GM19023 (cell line): ENCODE results near the gene NCAPD3.

Experiments
- ATAC-seq: cut with Tn5 transposase; IDR thresholded peaks from one replicate; pipeline ENCODE4 v1.9.1; 2021; ENCODE audit warnings: mild to moderate bottlenecking, moderate library complexity; ENCODE audit not compliant: unreplicated experiment

Gene NCAPD3

DNA sequence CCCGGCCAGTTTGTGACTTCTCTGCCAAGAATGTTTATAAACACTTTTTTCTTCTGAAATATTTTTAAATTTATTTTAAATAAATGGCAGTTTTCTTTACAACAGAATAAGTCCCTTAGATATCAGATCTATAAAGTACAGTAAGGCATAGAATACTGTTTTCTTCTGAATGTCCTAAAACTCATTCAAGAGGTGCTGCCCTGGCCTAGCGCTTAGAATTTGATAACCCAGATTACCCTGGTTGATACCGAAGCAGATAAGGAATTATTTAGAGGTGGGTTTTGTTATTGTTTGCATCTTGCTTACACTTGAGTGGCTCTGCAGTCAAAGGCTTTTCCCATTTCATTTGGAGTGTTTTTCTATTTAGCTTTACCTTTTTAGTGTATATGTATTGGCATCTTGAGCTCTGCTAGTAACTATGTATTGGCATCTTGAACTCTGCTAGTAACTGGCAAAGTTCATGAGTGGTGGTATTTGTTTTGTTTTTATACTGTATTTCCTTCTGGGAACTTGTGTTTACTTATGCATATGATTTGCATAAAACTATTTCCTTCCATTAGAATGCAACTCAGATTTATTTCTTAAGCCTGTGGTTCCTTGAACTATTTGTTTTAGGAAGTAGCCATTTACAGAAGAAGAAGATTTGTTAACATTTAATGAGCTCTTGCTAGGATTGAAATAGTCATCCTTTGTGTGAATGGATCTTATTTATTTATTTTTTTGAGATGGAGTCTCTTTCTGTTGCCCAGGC, 30.8 kb upstream of the NCAPD3 start:
- no peak for ATAC-seq

DNA sequence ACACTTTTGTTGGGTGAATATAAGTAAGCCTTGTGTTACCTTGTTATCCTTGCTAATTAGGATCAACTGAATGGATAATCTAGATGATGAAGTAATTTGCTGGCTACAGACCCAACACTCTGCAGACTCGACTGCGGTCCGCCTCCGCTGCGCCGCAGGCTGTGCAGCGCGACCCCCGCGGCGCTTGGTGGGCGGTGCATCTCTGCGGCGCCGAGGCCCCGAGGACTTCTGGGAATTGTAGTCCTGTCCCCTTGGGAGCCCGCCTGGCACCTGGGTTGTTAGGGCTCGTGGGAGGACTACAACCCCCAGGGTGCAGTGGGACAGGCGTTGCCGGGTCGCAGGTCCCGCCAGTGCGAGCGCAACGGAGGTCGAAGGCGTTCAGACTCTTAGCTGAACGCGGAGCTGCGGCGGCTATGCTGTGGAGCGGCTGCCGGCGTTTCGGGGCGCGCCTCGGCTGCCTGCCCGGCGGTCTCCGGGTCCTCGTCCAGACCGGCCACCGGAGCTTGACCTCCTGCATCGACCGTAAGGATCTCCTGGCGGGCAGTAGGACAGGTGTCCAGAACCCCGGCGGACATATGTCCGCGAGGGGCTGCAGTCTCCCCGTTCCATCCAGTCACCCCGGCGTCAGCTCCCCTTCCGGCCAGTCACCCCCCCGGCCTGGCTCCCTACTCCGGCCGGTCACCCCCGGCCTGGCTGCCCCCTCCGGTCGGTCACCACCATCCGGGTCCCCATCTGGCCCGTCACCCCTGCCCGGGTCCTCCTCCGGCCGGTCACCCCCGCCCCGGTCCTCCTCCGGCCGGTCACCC, 29.6 kb upstream of the NCAPD3 start, which contains the start of the genes ACAD8 and THYN1:
Gene ACAD8 (plus strand): TSS at position 381 of the 806 bp plus-strand sequence. CDS start 33 bp downstream, at position 414.
Gene THYN1 (minus strand): TSS at position 165 of the 806 bp plus-strand sequence. CDS start 470 bp downstream, outside the sequence.
- ATAC-seq = peak; percentile 98

DNA sequence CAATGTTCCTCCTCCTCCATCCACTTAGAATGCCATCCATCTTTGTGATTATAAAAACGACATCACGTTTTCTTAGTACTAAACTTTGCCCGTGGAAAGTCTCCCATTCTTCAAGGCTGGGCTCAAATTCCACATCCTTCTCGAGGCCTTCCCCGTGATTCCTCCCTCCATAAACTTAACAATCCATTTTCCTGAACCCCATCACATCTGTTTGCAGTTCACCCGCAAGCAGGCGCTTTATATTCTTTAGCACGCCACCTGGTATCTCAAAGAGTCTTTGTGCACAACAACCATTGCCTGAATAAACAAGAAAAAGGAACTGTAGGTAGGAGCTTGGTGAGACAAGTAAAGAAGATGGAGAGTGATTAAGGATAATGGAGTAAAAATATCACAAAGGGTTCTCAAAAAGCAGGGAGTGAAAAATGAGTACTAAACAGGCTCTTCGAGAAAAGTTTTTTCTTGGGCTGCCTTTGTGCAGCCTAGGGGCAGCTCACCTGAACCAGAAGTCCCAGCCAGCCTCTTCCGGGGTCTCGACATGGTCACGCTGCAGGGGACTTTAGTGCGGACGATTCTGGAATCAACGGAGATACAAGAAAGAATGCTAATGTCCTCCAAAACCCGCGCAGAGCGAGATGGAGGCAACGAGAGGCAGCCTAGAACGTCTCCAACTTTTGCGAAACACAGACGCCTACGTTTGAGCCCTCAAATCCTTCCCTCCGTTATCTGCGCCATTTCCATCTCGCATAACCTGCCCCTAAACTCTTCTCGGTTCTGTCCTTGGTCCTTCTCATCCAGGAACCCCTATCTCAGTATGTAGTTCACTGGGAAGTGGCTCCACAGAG, 28.8 kb upstream of the NCAPD3 start:
- ATAC-seq = peak; percentile 32

DNA sequence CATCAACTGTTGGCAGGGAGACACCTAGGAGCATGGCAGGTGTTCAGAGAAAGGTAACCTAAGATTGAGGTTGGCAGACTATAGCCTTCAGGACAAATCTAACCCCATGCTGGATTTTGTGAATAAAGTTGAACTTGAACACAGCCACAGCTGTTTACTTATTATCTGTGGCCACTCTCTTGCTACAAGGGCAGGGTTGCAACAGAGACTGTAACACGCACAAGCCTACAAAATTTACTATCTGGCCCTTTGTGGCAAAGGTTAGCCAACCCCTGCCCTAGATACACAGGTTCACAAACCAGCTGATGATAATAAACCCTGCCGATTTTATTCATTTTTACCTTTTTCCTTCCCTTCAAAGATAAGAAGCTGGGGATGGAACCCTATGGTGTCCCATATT, 26.9 kb upstream of the NCAPD3 start:
- no peak for ATAC-seq

DNA sequence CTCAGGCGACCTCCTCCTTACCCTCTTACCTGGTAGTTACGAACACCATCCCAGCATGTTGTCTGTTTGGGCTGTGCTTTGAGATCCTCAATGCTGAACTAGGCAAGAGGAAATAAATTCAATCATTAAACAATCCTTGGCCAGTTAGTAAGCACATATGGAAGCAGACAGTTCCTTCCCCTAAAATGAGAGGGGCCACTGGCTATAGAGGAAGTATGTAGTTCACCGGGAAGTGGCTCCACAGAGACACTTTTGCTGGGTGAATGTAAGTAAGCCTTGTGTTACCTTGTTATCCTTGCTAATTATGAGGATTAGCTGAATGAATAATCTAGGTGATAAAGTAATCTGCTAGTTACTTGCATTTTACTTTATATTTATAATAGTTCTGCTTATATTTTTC, 26.5 kb upstream of the NCAPD3 start:
- no peak for ATAC-seq

DNA sequence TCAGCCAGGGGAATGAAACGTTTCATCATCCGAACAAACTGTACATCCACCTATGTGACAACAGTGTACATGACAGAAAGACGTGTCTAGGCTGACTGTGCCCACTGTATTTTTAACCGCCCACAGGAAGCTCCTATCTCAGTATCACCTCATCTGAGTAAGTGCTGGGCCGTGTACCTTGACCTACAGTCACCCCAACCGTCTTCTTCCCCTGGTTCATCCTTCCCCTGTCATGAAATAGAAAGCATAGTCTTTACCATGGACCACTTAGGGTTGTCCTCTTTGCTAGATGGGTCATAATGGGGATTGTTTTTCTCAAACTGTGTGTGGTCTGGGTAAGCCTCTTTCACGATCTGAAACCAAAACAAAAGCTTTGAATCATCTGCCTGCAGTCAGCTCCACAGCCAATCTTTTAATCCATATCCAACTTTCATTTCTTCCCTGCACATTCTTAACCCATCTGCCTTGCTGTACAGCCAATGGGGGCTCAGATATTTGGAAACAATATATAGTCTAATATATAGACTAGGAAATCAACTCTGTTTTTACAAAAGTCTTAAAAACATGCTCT, 25.2 kb upstream of the NCAPD3 start:
- no peak for ATAC-seq

DNA sequence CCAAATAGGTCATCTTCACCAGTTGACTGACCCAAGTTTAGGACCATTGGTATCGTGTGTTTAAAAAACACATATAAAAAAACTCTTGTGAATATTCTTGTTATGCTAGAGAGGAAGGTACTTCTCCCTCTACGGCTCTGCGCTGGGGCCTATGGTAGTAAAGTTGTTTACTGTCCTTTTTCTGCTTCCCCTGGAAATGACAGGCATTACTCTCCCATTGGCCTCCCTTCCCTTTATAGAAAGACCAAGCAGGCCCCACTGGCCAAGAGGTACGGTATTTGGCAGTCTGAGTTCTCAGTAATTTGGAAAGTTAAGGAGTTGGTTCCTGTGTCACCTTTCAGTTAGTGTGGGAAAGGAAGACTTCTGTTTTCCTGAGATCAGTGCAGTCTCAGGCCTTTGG, 22.9 kb upstream of the NCAPD3 start:
- ATAC-seq = no peak

DNA sequence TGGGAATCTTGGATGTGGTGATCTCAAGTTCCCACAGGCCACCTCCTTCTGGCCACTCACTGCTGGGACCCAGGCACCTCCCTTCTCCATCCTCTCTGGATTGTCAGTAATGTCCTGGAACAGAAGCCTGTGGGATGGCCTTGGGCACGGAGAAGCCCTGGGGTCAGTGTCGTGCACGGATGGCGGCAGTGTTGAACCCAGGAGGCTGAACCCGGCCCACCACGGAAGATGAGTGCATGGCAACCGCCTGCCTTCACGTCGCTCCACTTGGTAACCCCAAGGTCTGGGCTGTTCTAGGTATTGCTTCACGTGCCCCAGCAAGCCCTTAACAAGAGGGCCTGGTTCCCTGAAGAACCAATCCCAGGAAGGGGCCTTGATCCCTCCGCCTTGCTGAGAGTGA, 22.3 kb upstream of the NCAPD3 start:
- ATAC-seq = no peak

DNA sequence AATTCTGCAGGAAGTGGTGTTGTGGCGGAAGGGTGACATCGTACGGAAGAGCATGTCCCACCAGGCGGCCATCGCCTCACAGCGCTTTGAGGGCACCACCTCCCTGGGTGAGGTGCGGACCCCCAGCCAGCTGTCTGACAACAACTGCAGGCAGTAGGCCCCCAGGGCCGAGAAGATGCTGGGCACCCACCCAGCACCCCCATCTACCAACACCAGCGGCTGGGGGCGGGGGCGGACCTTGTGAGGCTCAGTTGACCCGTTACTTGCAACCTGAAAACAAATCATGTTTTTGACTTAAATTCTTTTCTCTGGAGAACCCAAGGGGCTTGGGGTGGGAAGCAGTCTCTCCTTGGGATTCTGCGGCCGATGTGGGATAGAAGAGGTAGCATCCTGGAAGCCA, 21.7 kb upstream of the NCAPD3 start:
- no peak for ATAC-seq

DNA sequence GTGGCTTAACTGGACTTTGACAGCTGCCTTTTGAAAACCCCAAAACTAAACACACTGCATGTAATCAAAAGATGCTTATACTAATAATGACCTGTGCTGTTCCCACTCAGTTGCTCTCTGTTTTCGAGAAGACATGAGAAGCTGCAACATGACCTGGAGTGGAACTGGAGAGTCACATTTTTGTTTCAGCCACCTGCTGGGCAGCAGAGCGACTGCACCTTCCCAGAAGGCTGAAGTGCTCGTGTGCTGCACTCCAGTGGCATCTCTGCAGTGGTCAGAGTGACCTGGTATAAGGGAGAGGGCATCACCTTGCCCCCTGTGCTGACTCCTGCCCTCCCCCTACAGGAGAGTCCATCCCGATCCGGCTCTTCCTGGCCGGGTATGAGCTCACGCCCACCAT, 20.8 kb upstream of the NCAPD3 start:
- ATAC-seq = peak; percentile 81

DNA sequence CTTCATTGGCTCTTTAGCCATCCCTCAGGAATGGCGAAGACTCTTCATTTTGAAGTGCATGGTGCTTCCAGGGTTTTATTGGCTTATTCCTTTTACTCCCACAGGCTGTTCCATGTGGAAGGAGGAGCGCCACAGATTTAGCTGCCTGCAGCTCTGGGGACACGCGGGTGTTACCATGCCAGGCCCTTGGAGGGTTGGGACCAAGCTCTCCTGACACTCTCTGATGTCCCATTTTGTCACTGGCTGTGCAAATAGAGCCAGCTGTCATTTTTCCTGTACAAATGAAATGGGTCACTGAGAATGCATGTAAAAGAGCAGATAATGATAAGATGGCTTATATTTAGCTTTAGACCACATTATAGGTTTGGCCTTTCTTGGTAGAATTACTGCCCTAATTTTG, 20.1 kb upstream of the NCAPD3 start:
- ATAC-seq = no peak

DNA sequence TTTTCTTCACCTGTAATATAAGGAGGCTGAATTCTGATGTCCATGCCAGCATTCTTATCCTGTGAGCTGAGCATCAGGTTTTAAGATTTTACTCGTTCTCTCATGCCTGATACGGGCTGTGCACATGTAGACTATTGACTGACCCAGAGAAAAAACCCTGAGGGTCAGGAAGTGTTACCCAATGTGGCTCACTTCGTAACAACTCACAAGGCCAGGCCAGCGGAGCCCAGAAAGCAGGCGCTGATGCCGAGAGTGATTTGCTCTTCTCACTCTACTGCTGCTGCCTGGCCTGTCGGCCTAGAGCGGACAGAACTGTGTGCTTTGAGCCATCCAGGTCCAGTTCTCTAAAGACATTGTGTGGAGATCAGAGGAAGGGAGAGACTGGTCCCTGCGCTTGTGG, 18.6 kb upstream of the NCAPD3 start:
- ATAC-seq = no peak

DNA sequence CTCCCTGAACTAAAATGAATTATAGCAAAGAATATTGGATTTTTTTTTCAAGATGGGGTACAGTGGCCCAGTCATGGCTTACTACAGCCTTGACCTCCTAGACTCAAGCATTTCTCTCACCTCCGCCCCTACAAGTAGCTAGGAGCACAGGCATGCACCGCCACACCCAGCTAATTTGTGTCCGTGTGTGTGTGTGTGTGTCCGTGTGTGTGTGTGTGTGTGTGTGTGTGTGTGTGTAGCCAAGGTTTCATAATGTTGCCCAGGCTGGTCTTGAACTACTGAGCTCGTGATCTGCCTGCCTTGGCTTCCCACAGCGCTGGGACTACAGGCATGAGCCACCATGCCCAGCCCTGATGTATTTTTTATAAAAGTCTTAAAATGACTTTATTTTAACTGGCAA, 16.8 kb upstream of the NCAPD3 start:
- ATAC-seq = no peak

DNA sequence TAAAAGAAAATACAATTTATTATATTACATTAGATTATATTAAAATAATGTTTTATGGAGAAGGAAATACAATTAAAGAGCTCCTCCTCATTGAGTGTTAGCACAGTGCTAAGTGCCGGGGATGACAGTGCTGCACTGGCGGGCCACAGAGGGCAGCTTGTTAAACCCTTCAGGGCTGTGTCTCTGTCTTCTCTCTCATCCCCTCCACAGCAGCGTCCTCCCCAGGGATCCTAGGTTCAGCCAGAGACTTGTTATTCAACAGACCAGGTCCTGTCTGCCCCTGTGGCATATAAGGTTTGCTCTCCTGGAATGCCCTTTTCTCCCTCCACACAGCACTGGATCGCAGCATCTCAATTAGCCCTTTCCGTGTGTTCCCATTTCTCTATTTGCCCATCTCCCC, 15.2 kb upstream of the NCAPD3 start:
- no peak for ATAC-seq

DNA sequence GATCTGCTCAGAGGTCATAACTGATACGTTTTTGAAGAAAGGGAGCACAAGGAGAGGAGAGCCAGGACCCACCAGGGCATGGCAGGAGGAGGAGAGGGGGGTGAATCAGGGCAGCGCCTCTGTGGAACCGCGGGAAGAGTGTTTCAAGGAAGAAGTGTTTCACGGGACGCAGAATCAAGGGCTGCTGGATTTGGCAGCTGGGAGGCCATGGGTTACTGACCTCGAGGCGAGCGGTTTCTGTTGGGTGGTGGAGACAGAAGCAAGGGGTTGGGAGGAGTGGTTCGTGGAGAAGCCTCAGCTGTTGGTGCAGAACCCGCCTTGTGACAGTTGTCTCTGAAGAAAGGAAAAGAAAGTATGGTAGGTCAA, 13.8 kb upstream of the NCAPD3 start:
- no peak for ATAC-seq

DNA sequence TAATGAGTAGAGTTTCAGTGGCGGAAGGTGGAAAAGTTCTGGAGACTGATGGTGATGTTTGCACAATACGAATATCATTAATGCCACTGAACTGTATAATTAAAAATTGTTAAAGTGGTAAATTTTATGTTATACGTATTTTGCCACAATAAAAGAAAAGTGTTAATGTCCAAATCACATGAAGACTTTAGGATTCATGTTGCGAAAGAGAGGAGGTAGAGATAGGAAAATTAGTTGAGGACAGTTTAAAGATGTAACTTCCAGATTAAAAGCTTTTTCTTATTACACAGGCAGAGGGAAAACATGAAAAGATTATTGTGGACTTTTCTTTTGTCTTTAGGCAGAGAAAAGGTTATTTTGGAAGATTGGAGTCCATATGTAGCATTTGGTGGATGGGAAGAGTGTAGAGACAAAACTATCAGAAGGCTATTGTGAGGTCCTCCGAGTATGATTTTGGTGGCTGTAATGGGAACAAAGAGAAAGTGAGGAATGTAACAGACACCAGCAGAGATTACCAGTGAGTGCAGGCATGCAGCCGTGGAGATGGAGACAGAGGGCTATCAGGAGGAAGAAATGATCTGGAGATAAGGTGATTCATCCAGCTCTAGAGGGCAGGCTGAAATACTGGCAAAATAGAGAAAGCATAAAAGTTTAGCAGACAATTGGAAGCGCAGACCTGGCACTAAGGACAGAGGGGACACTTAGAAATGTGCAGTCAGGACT, 13.2 kb upstream of the NCAPD3 start:
- no peak for ATAC-seq

DNA sequence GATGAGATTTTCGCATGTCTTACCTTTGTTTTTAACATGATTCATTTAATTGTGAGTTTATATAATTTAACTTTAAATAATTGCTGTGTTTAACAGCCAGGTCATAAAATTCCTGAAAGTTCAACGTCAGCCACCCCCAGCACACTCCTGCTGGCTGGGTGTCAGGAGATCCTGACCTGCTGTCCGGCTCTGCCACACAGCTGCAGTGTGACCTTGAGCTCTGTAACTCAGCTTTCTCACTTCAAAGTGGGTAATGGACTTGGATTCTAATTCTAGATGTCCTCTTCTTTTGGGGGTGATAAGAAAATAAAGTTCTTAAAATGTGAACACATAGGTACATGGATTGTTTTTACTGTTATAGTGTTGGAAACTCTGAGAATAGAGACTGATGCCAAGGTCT, 11.6 kb upstream of the NCAPD3 start:
- ATAC-seq = no peak

DNA sequence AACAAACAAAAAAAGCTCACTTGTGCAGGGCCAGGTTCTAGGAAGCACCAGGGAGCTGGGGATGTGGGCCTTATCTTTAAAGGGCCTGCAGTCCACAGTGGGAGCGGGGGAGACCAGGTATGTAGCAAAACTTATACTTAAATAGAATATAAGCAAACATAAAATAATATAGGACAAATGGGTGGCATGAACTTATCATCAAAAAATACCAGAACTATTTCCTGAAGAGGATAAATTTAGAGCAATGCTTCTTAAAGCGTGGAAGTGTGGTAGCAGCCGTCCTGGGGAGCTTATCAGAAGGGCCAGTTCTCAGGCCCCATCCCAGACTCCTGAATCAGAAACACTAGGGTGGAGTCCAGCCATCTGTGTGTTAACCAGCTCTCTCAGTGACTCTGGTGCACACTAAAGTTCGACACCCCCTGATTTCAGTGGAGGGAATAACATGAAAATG, 10.0 kb upstream of the NCAPD3 start:
- ATAC-seq = no peak

DNA sequence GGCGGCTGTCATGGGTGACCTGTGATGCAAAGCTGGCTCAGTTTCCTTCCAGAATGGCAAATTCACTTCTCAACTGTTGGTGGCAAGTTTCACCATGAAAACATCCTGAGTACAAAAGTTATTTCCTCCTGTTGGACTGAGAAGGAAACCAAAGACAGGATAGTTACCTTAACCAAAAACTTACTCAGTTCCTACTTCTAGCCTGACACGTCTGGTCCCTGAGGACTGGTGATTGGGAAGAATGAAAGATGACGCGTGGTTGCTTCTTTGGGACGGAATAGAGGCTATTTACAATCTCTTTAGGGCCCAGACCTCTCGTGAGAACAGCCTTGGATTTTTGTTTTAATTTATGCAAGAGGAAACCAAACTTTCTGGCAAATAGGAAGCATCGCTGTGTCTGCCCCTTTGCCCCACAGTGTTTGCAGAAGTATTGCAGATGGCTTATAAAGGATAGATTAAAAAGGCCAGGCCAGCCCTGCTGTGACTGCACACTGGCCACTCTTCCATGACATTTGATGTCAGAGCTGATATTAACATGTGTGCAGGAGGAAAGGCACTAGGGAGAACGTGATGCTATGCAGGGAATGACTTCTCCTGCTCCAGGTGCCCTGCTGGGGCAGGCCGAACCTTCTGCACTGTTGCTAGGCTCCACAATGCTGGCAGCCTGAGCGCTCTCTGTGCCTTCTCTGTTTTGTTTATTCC, 8.3 kb upstream of the NCAPD3 start:
- ATAC-seq = no peak

DNA sequence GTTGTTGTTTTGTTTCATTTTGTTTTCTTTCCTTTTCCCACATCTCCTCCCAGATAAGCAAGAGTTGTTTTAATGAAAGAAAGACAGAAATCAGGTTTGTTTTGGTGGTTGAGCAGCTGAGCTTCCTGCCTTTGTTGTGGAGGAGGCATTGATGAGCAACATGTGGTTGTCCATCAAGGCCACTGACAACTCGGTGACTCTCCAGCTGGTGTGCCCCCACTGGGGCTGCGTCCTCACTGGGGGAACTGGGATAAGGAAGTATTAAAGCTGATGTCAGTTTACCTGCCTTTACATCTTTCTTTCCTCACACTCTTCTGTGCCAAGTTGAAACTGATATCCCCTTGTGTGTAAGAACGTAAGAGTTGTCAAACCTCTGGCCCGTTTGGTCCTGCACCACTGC, 6.6 kb upstream of the NCAPD3 start:
- no peak for ATAC-seq
